ENCODE data around the gene SRL. TPM values are rescaled to one million over a fixed set of nuclear protein-coding genes. Genes with fewer than 3 reads are reported as not detected.
"Not testable (repeated sequence)": the region's sequence is repeated elsewhere in the genome, so short reads cannot be mapped to it uniquely, and the experiment has no call there.

Gene SRL
- total RNA-seq, 4 donors from 2014 or later = 0.35 to 1.7 (median 0.63) TPM

- DNase-seq = no peak
- Histone ChIP-seq H3K4me1 (no peaks in the 10 kb centered on the region), H3K9me3 (no peaks in the 10 kb centered on the region), H3K27me3 (no peaks in the 10 kb centered on the region), H3K27ac (no peak overlapping the region), H3K4me3 (no peak overlapping the region), H3K36me3 (no peaks in the 10 kb centered on the region)
- TF ChIP-seq CTCF (IDR thresholded peaks at IDR 0.05) = no peak
- no peak for TF ChIP-seq POLR2A (IDR thresholded peaks at IDR 0.05)
Observed at GRCh38 chr16:4166821-4167220, 75.1 kb downstream of the SRL start.

- Histone ChIP-seq H3K27ac (no peak overlapping the region), H3K9me3 (no peaks in the 10 kb centered on the region), H3K36me3 (no peaks in the 10 kb centered on the region), H3K4me3 (no peak overlapping the region), H3K27me3 (no peaks in the 10 kb centered on the region), H3K4me1 (no peaks in the 10 kb centered on the region)
- TF ChIP-seq CTCF (IDR thresholded peaks at IDR 0.05) (no peak), POLR2A (IDR thresholded peaks at IDR 0.05) (no peak)
- DNase-seq = no peak
Observed at GRCh38 chr16:4160658-4161430, 81.0 kb downstream of the SRL start.

GRCh38 chr16:4159726-4160125 is 82.2 kb downstream of the SRL start:
- TF ChIP-seq CTCF (IDR thresholded peaks at IDR 0.05) = no peak
- no peak for TF ChIP-seq POLR2A (IDR thresholded peaks at IDR 0.05)
- Histone ChIP-seq H3K36me3 (no peaks in the 10 kb centered on the region), H3K27ac (no peak overlapping the region), H3K9me3 (no peaks in the 10 kb centered on the region), H3K27me3 (no peaks in the 10 kb centered on the region), H3K4me1 (no peaks in the 10 kb centered on the region), H3K4me3 (no peak overlapping the region)
- DNase-seq = no peak

- H3K4me1 ChIP-seq = no peaks in the 10 kb centered on the region
- no peak for DNase-seq
- H3K4me3 ChIP-seq = no peak overlapping the region
- H3K27ac ChIP-seq = peak overlapping the region in 1 of 4 donors; percentile 26
- H3K27me3 ChIP-seq = no peaks in the 10 kb centered on the region
- no peaks in the 10 kb centered on the region for H3K36me3 ChIP-seq
- TF ChIP-seq CTCF (IDR thresholded peaks at IDR 0.05) (no peak), POLR2A (IDR thresholded peaks at IDR 0.05) (no peak)
- no peaks in the 10 kb centered on the region for H3K9me3 ChIP-seq
Observed at GRCh38 chr16:4158143-4159093, 83.5 kb downstream of the SRL start.

- H3K36me3 ChIP-seq = no peaks in the 10 kb centered on the region
- TF ChIP-seq CTCF (IDR thresholded peaks at IDR 0.05) = no peak
- no peak for TF ChIP-seq POLR2A (IDR thresholded peaks at IDR 0.05)
- no peaks in the 10 kb centered on the region for H3K9me3 ChIP-seq
- H3K27ac ChIP-seq = peak overlapping the region in 1 of 4 donors; percentile 26
- DNase-seq = peak in 1 of 3 donors; percentile 50
- H3K4me3 ChIP-seq = no peak overlapping the region
- no peaks in the 10 kb centered on the region for H3K4me1 ChIP-seq
- H3K27me3 ChIP-seq = no peaks in the 10 kb centered on the region
Observed at GRCh38 chr16:4157376-4157825, 84.5 kb downstream of the SRL start.

GRCh38 chr16:4156503-4156902 is 85.4 kb downstream of the SRL start:
- H3K36me3 ChIP-seq, DNase-seq, H3K27ac ChIP-seq, H3K4me3 ChIP-seq, H3K27me3 ChIP-seq, H3K9me3 ChIP-seq, H3K4me1 ChIP-seq: not testable (repeated sequence)

GRCh38 chr16:4153364-4153763 is 88.5 kb downstream of the SRL start:
- H3K4me1 ChIP-seq, H3K36me3 ChIP-seq, H3K9me3 ChIP-seq, H3K27me3 ChIP-seq, DNase-seq, H3K27ac ChIP-seq, H3K4me3 ChIP-seq: not testable (repeated sequence)
